IMR-90 (cell line): Measurements from ENCODE around the gene UGT1A4. TPM values are rescaled to one million over a fixed set of nuclear protein-coding genes. Genes with fewer than 3 reads are reported as not detected.

Experiments
- ATAC-seq: fragments of 200-7000 bp; cut with Tn5 transposase; 2 replicates; pipeline ENCODE4 v1.9.1; 2020; ENCODE audit warnings: low read depth, mild to moderate bottlenecking, moderate library complexity
- BruUV-seq: library from RNA; stranded (reverse); fragments of 400-500 nt; replicated peaks from 2 replicates; lab custom pipeline; 2021; lab: Mats Ljungman, UMichigan
- CTCF ChIA-PET: fragments of 300-600 bp; formaldehyde crosslinking; extraction: SDS; loops from one replicate; lab custom pipeline; 2021; ENCODE audit warnings: antibody characterized with exemption; lab: Yijun Ruan, JAX
- POLR2A ChIA-PET: fragments of 300-600 bp; sonication (Branson Sonifier 250); formaldehyde crosslinking; loops from one replicate; lab custom pipeline; 2022; ENCODE audit warnings: antibody characterized with exemption; ENCODE audit not compliant: unreplicated experiment; lab: Charles Lee
- DNase-seq: peaks from one replicate; pipeline ENCODE4 v3.0.0; 2013
- H2AFZ ChIP-seq: replicated peaks from 2 replicates; pipeline ENCODE3; 2013; ENCODE audit warnings: low read length, mild to moderate bottlenecking; ENCODE audit not compliant: poor library complexity
- H2AK5ac ChIP-seq: 2 replicates; pipeline ENCODE4 v1.6.1; 2013; ENCODE audit warnings: low read depth, low read length, inconsistent platforms
- H2AK9ac ChIP-seq: replicated peaks from 2 replicates; pipeline ENCODE3; 2013; ENCODE audit warnings: mild to moderate bottlenecking, low read depth, low read length, moderate library complexity; ENCODE audit not compliant: poor library complexity
- H2BK120ac ChIP-seq: 2 replicates; pipeline ENCODE4 v1.6.1; 2013; ENCODE audit warnings: low read depth, low read length, inconsistent platforms
- H2BK15ac ChIP-seq: 3 replicates; pipeline ENCODE4 v1.6.1; 2013; ENCODE audit warnings: low read depth, low read length, inconsistent platforms
- H2BK20ac ChIP-seq: 2 replicates; pipeline ENCODE4 v1.6.1; 2013; ENCODE audit warnings: low read depth, mild to moderate bottlenecking, inconsistent platforms, low read length, moderate library complexity
- H2BK5ac ChIP-seq: 2 replicates; pipeline ENCODE4 v1.6.1; 2013; ENCODE audit warnings: mild to moderate bottlenecking, low read depth, low read length, inconsistent platforms; ENCODE audit not compliant: poor library complexity, severe bottlenecking
- H3K14ac ChIP-seq: replicated peaks from 2 replicates; pipeline ENCODE4 v1.6.1; 2013; ENCODE audit warnings: low read depth, low read length, inconsistent platforms
- H3K18ac ChIP-seq: 2 replicates; pipeline ENCODE4 v1.6.1; 2013; ENCODE audit warnings: low read depth, low read length, control low read depth
- H3K23ac ChIP-seq: 2 replicates; pipeline ENCODE4 v1.6.1; 2013; ENCODE audit warnings: low read depth, low read length, inconsistent platforms
- H3K27ac ChIP-seq: 2 replicates; pipeline ENCODE4 v1.5.1; 2013; ENCODE audit warnings: mild to moderate bottlenecking, control low read depth, low read length; ENCODE audit not compliant: insufficient read depth
- H3K27me3 ChIP-seq: 2 replicates; pipeline ENCODE4 v1.6.1; 2013; ENCODE audit warnings: low read length; ENCODE audit not compliant: control insufficient read depth, insufficient read depth
- H3K36me3 ChIP-seq: 2 replicates; pipeline ENCODE4 v1.6.1; 2013; ENCODE audit warnings: low read length, mixed read lengths; ENCODE audit not compliant: control insufficient read depth, insufficient read depth
- H3K4ac ChIP-seq: 2 replicates; pipeline ENCODE4 v1.6.1; 2013; ENCODE audit warnings: low read depth, low read length, inconsistent platforms
- H3K4me1 ChIP-seq: 2 replicates; pipeline ENCODE4 v1.6.1; 2013; ENCODE audit warnings: low read length, mixed read lengths; ENCODE audit not compliant: control insufficient read depth, insufficient read depth
- H3K4me2 ChIP-seq: 2 replicates; pipeline ENCODE4 v1.6.1; 2013; ENCODE audit warnings: low read depth, mild to moderate bottlenecking, control low read depth, low read length, moderate library complexity
- H3K4me3 ChIP-seq: 2 replicates; pipeline ENCODE4 v1.5.1; 2013; ENCODE audit warnings: low read depth, mild to moderate bottlenecking, control low read depth, low read length, moderate library complexity; ENCODE audit not compliant: insufficient read depth
- H3K56ac ChIP-seq: 2 replicates; pipeline ENCODE4 v1.6.1; 2013; ENCODE audit warnings: low read length, inconsistent platforms; ENCODE audit not compliant: insufficient read depth; ENCODE audit errors: extremely low read depth
- H3K79me1 ChIP-seq, 2 experiments: 2 replicates each; pipeline ENCODE4 v1.6.1; 2013; ENCODE audit warnings: low read length in 2 of 2, inconsistent platforms in 1 of 2, low read depth in 1 of 2
- H3K9ac ChIP-seq: 2 replicates; pipeline ENCODE4 v1.6.1; 2013; ENCODE audit warnings: low read depth, low read length, control low read depth
- H3K9me1 ChIP-seq: 2 replicates; pipeline ENCODE4 v1.6.1; 2013; ENCODE audit warnings: low read length, inconsistent platforms; ENCODE audit not compliant: insufficient read depth
- H3K9me3 ChIP-seq: 2 replicates; pipeline ENCODE4 v1.6.1; 2013; ENCODE audit warnings: low read length; ENCODE audit not compliant: control insufficient read depth, insufficient read depth
- H4K20me1 ChIP-seq: 2 replicates; pipeline ENCODE4 v1.6.1; 2013; ENCODE audit warnings: low read length, inconsistent platforms; ENCODE audit not compliant: insufficient read depth
- H4K5ac ChIP-seq: 2 replicates; pipeline ENCODE4 v1.6.1; 2013; ENCODE audit warnings: mild to moderate bottlenecking, low read depth, low read length, control low read depth
- H4K8ac ChIP-seq, 2 experiments: 2 replicates each; pipeline ENCODE4 v1.6.1; 2013; ENCODE audit warnings: low read depth in 2 of 2, low read length in 2 of 2, control low read depth in 1 of 2, inconsistent platforms in 1 of 2
- H4K91ac ChIP-seq: 2 replicates; pipeline ENCODE4 v1.6.1; 2013; ENCODE audit warnings: low read depth, low read length, inconsistent platforms; ENCODE audit not compliant: insufficient read depth
- BHLHE40 ChIP-seq: fragments of 150-350 bp; IDR thresholded peaks from 2 replicates; pipeline ENCODE4 v1.6.1; 2016; ENCODE audit warnings: mild to moderate bottlenecking, low read depth, low read length
- CEBPB ChIP-seq: IDR thresholded peaks from 2 replicates; pipeline ENCODE4 v1.6.1; 2012; ENCODE audit warnings: low read depth, low read length, improper control_type of control experiment
- CHD1 ChIP-seq: IDR thresholded peaks from 2 replicates; pipeline ENCODE4 v1.6.1; 2012; ENCODE audit warnings: low read depth, low read length, improper control_type of control experiment
- FOS ChIP-seq: fragments of 150-350 bp; IDR thresholded peaks from 2 replicates; pipeline ENCODE4 v1.6.1; 2016; ENCODE audit warnings: low read depth, low read length
- MAZ ChIP-seq: IDR thresholded peaks from 2 replicates; pipeline ENCODE4 v1.6.1; 2012; ENCODE audit warnings: low read depth, mild to moderate bottlenecking, low read length, improper control_type of control experiment, moderate library complexity, borderline replicate concordance
- MXI1 ChIP-seq: IDR thresholded peaks from 2 replicates; pipeline ENCODE4 v1.6.1; 2012; ENCODE audit warnings: low read depth, mild to moderate bottlenecking, low read length, moderate library complexity, borderline replicate concordance
- NFE2L2 ChIP-seq: fragments of 150-350 bp; IDR thresholded peaks from 2 replicates; pipeline ENCODE4 v1.6.1; 2016; ENCODE audit warnings: low read depth, mild to moderate bottlenecking, low read length
- POLR2A ChIP-seq: IDR thresholded peaks from 2 replicates; pipeline ENCODE4 v1.6.1; 2012; ENCODE audit warnings: mild to moderate bottlenecking, low read depth, low read length
- RCOR1 ChIP-seq: IDR thresholded peaks from 2 replicates; pipeline ENCODE4 v1.6.1; 2012; ENCODE audit warnings: mild to moderate bottlenecking, low read length, improper control_type of control experiment; ENCODE audit not compliant: insufficient replicate concordance
- RFX5 ChIP-seq: IDR thresholded peaks from 2 replicates; pipeline ENCODE4 v1.8.0; 2012; ENCODE audit warnings: low read depth, mild to moderate bottlenecking, low read length, moderate library complexity
- SMC3 ChIP-seq: fragments of 150-350 bp; IDR thresholded peaks from 2 replicates; pipeline ENCODE4 v1.6.1; 2016; ENCODE audit warnings: low read depth, mild to moderate bottlenecking, antibody characterized with exemption, low read length, moderate library complexity
- WGBS, 2 experiments: methylation state at CpG; one replicate each; pipeline versions ENCODE4 v1.1.5 to v1.1.7; 2013; ENCODE audit warnings: missing lambda C conversion rate in 2 of 2; ENCODE audit not compliant: insufficient read length in 1 of 2; ENCODE audit errors: extremely low coverage in 2 of 2; 5-methylcytosine and 5-hydroxymethylcytosine counted together
- dilution Hi-C: fragments of 300-500 bp; cut with HindIII; formaldehyde crosslinking; loops from one replicate; pipeline ENCODE4 v1.14.3; 2018; ENCODE audit warnings: low sequenced_read_pairs; ENCODE audit not compliant: unreplicated experiment
- in situ Hi-C: fragments of 300-500 bp; cut with MboI; formaldehyde crosslinking; loops from 3 replicates; pipeline ENCODE4 v1.14.3; 2019; ENCODE audit warnings: low sequenced_read_pairs, inconsistent platforms, mixed read lengths
- intact Hi-C: fragments of 100-400 bp; cut with micrococcal nuclease; formaldehyde crosslinking; loops from 2 replicates; pipeline ENCODE4 v1.10.0; 2022
- polyA plus RNA-seq, 3 experiments: library from polyadenylated mRNA; depleted of rRNA; stranded (reverse); fragments of >200 nt; gene quantifications; 2 replicates each; pipeline ENCODE4 v1.2.3, GENCODE V29; 2012; ENCODE audit warnings: low replicate concordance in 1 of 3
- total RNA-seq: library from RNA; depleted of rRNA; stranded (reverse); fragments of >200 nt; gene quantifications from 2 replicates; pipeline ENCODE4 v1.2.3, GENCODE V29; 2012
- TF ChIP-seq, protein P1 (sequence below): fragments of 150-350 bp; IDR thresholded peaks from 2 replicates; pipeline ENCODE4 v1.6.1; 2016; ENCODE audit warnings: low read depth, mild to moderate bottlenecking, low read length, moderate library complexity, borderline replicate concordance
- TF ChIP-seq, protein P2 (sequence below): conservative IDR thresholded peaks from 2 replicates; pipeline ENCODE4 v1.5.1; 2012; ENCODE audit warnings: mild to moderate bottlenecking, low read depth, low read length, improper control_type of control experiment

Gene UGT1A4
- total and polyA plus RNA-seq, 2 of the 4 experiments (the other 2 are of a cell fraction): not detected

DNA sequence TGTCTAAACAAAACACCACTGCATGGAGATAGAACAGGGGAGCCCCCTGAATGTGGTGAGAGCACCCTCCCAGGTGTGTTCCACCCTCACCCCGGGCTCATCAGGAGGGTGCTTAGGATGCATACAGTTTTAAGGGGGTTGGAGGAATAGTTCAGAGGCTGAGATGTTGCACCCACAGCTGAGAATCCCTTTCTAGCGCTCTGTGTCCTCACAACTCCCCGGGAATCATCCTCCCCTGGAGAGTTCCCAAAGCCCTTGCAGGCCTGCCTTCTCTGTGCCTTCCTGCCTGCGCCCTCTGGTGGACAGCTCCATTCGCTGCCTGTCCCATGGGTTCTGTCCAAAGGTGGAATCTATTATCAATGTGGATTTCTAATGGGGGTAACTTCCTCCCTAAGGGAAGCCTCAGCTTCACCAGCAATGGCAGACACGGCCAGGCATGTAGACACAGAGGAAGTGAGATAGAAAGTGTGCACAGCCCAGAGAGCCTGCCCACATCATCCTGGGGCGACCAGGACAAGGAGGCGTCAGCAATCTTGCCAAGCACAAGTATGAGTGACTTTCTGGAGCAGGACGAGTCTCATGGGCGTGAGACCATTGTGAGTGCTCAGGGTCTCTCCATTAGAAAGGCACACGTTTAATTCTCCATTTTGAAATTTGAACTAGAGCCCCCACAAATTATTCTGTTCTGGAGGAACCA, 7.1 kb upstream of the UGT1A4 start (continued):
- no peak for TF ChIP-seq RCOR1

DNA sequence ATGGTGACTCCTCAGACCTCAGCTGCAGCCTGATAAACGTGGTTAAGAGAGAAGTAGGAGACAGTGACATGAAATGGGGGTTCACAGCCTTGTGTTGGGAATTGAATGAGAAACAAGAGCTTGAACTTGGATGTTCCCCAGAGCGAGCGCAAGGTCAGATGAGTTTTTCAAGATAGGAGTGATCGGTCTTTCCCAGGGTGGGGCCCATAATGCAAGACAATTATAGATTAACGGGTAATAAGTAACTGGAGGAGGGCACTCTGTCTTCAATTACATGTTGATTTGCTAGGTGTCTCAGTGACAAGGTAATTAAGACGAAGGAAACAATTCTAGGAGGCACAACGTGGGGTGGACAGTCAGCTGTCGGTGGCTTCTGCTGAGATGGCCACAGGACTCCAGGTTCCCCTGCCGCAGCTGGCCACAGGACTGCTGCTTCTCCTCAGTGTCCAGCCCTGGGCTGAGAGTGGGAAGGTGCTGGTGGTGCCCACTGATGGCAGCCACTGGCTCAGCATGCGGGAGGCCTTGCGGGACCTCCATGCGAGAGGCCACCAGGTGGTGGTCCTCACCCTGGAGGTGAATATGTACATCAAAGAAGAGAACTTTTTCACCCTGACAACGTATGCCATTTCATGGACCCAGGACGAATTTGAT, 5.8 kb upstream of the UGT1A4 start, which contains the start of gene UGT1A5:
UGT1A5 (plus strand) TSS at position 297 of the 651 bp plus-strand sequence; CDS start at position 382, 85 bp downstream.
- H2BK5ac ChIP-seq: no peak within 1 kb of the TSS
- H2AFZ ChIP-seq: no peak within 1 kb of the TSS
- H3K23ac ChIP-seq: no peak within 1 kb of the TSS
- DNase-seq (no peak), ATAC-seq (no peak)
- no peak within 1 kb of the TSS for H3K4me3 ChIP-seq
- no peaks in the 10 kb centered on the region for H3K9me1 ChIP-seq
- H3K4ac ChIP-seq: no peak within 1 kb of the TSS
- no peak within 1 kb of the TSS for H2BK15ac ChIP-seq
- H2AK5ac ChIP-seq: no peak within 1 kb of the TSS
- no TSS peak for BruUV-seq
- no peak within 1 kb of the TSS for H3K27ac ChIP-seq
- intact Hi-C loops (loop anchor here (5.0 kb wide), 3 partner anchors 155 to 1405 kb away; no protein-coding TSS in a partner anchor), dilution Hi-C loops (no loop called here), in situ Hi-C loops (loop anchor here (5.0 kb wide), 1 partner anchor 265 kb away; no protein-coding TSS in a partner anchor)
- no peak within 1 kb of the TSS for H2BK120ac ChIP-seq
- ChIA-PET CTCF (no interaction called here), POLR2A (no interaction called here)
- H3K56ac ChIP-seq: no peak within 1 kb of the TSS
- H3K14ac ChIP-seq: no peak within 1 kb of the TSS
- H3K18ac ChIP-seq: no peak within 1 kb of the TSS
- H2AK9ac ChIP-seq: no peak within 1 kb of the TSS
- no peak within 1 kb of the TSS for H4K91ac ChIP-seq
- no peak within 1 kb of the TSS for H3K4me2 ChIP-seq
- peaks cover 2% of the 10 kb centered on the region for H3K4me1 ChIP-seq
- no peaks in the 10 kb centered on the region for H4K20me1 ChIP-seq
- no peaks in the 10 kb centered on the region for H3K36me3 ChIP-seq
- peaks cover 4% of the 10 kb centered on the region; the same call in 1 of the 2 replicates for H3K27me3 ChIP-seq
- no peak within 1 kb of the TSS for H3K9ac ChIP-seq
- H4K5ac ChIP-seq: no peak within 1 kb of the TSS
- no peaks in the 10 kb centered on the region for H3K79me1 ChIP-seq
- H4K8ac ChIP-seq: no peak within 1 kb of the TSS
- no peaks in the 10 kb centered on the region for H3K9me3 ChIP-seq
- H2BK20ac ChIP-seq: no peak within 1 kb of the TSS
- 71% methylated on average over 5 of the region's 14 CpGs; no CpG with 5 or more reads in 1 of the 2 experiments for WGBS, 2 experiments
- no peak for TF ChIP-seq FOS
- no peak for TF ChIP-seq BHLHE40
- no peak for TF ChIP-seq NFE2L2
- no peak for TF ChIP-seq CHD1
- TF ChIP-seq RCOR1: no peak
- TF ChIP-seq, protein P1, sequence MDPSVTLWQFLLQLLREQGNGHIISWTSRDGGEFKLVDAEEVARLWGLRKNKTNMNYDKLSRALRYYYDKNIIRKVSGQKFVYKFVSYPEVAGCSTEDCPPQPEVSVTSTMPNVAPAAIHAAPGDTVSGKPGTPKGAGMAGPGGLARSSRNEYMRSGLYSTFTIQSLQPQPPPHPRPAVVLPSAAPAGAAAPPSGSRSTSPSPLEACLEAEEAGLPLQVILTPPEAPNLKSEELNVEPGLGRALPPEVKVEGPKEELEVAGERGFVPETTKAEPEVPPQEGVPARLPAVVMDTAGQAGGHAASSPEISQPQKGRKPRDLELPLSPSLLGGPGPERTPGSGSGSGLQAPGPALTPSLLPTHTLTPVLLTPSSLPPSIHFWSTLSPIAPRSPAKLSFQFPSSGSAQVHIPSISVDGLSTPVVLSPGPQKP: no peak
- TF ChIP-seq SMC3: no peak
- no peak for TF ChIP-seq POLR2A
- TF ChIP-seq MXI1: no peak
- no peak for TF ChIP-seq MAZ
- TF ChIP-seq CEBPB: no peak
- TF ChIP-seq, protein P2, sequence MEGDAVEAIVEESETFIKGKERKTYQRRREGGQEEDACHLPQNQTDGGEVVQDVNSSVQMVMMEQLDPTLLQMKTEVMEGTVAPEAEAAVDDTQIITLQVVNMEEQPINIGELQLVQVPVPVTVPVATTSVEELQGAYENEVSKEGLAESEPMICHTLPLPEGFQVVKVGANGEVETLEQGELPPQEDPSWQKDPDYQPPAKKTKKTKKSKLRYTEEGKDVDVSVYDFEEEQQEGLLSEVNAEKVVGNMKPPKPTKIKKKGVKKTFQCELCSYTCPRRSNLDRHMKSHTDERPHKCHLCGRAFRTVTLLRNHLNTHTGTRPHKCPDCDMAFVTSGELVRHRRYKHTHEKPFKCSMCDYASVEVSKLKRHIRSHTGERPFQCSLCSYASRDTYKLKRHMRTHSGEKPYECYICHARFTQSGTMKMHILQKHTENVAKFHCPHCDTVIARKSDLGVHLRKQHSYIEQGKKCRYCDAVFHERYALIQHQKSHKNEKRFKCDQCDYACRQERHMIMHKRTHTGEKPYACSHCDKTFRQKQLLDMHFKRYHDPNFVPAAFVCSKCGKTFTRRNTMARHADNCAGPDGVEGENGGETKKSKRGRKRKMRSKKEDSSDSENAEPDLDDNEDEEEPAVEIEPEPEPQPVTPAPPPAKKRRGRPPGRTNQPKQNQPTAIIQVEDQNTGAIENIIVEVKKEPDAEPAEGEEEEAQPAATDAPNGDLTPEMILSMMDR: no peak
- no peak for TF ChIP-seq RFX5
